Measurements from ENCODE around the gene QSOX2. TPM values are rescaled to one million over a fixed set of nuclear protein-coding genes. Genes with fewer than 3 reads are reported as not detected.

The QSOX2 gene
- total RNA-seq, 2 donors from 2014 or later = 4.3 to 12.2 TPM

GRCh38 chr9:136229096-136230065 is 16.2 kb downstream of the QSOX2 start:
- TF ChIP-seq POLR2AphosphoS5 (IDR thresholded peaks at IDR 0.05) (no peak), CTCF (IDR thresholded peaks at IDR 0.05) (no peak), POLR2A (IDR thresholded peaks at IDR 0.05) (no peak)
- 73% methylated on average over 33 of the region's 33 CpGs for WGBS
- Histone ChIP-seq H3K27me3 (replicated peaks; ENCODE audit: insufficient read depth) (no peaks in the 10 kb centered on the region), H3K4me1 (replicated peaks) (no peaks in the 10 kb centered on the region), H3K27ac (no peak overlapping the region), H3K9me3 (no peaks in the 10 kb centered on the region), H3K4me3 (no peak overlapping the region), H3K36me3 (no peaks in the 10 kb centered on the region)
- DNase-seq (ENCODE audit: low spot score) = no peak
- intact Hi-C loops (cut with DNase I) = no loop called here

- no peak for DNase-seq (ENCODE audit: low spot score)
- Histone ChIP-seq H3K27me3 (replicated peaks; ENCODE audit: insufficient read depth) (no peaks in the 10 kb centered on the region), H3K9me3 (no peaks in the 10 kb centered on the region), H3K36me3 (peaks cover 0 to 5% of the 10 kb centered on the region in 2 donors), H3K4me3 (no peak overlapping the region), H3K4me1 (replicated peaks) (no peaks in the 10 kb centered on the region), H3K27ac (no peak overlapping the region)
- TF ChIP-seq POLR2A (IDR thresholded peaks at IDR 0.05) = no peak
- no peak for TF ChIP-seq CTCF (IDR thresholded peaks at IDR 0.05)
- TF ChIP-seq POLR2AphosphoS5 (IDR thresholded peaks at IDR 0.05) = no peak
- intact Hi-C loops (cut with DNase I) = no loop called here
- WGBS = 85% methylated on average over 18 of the region's 18 CpGs
Measured at GRCh38 chr9:136228107-136228875, 17.3 kb downstream of the QSOX2 start.

GRCh38 chr9:136226680-136227407 is 18.8 kb downstream of the QSOX2 start:
- H3K9me3 ChIP-seq = no peaks in the 10 kb centered on the region
- H3K27ac ChIP-seq = no peak overlapping the region
- peaks cover 0 to 6% of the 10 kb centered on the region in 2 donors for H3K36me3 ChIP-seq
- no peak overlapping the region for H3K4me3 ChIP-seq
- TF ChIP-seq POLR2AphosphoS5 (IDR thresholded peaks at IDR 0.05) = no peak
- TF ChIP-seq POLR2A (IDR thresholded peaks at IDR 0.05) = no peak
- no peaks in the 10 kb centered on the region for H3K27me3 ChIP-seq (replicated peaks; ENCODE audit: insufficient read depth)
- WGBS = 86% methylated on average over 30 of the region's 30 CpGs
- intact Hi-C loops (cut with DNase I) = no loop called here
- no peaks in the 10 kb centered on the region for H3K4me1 ChIP-seq (replicated peaks)
- DNase-seq (ENCODE audit: low spot score) = no peak

GRCh38 chr9:136225748-136226679 is 19.6 kb downstream of the QSOX2 start:
- Histone ChIP-seq H3K36me3 (peaks cover 0 to 6% of the 10 kb centered on the region in 2 donors), H3K9me3 (no peaks in the 10 kb centered on the region), H3K27me3 (replicated peaks; ENCODE audit: insufficient read depth) (no peaks in the 10 kb centered on the region), H3K4me3 (no peak overlapping the region), H3K4me1 (replicated peaks) (no peaks in the 10 kb centered on the region), H3K27ac (no peak overlapping the region)
- 64% methylated on average over 28 of the region's 30 CpGs for WGBS
- intact Hi-C loops (cut with DNase I) = no loop called here
- peak; percentile 44 for DNase-seq (ENCODE audit: low spot score)
- TF ChIP-seq POLR2AphosphoS5 (IDR thresholded peaks at IDR 0.05) (no peak), POLR2A (IDR thresholded peaks at IDR 0.05) (no peak), CTCF (IDR thresholded peaks at IDR 0.05) (peak; percentile 49 to 75 (median 59))
